HepG2 (cell line): ENCODE data around the gene NCKAP1. TPM values are rescaled to one million over a fixed set of nuclear protein-coding genes. Genes with fewer than 3 reads are reported as not detected.

Source experiments
- FOXK2 ChIP-seq: fragments of 450-650 bp; IDR thresholded peaks from 2 replicates; pipeline ENCODE4 v1.6.1; 2016
- IKZF4 ChIP-seq: sonication (generic); formaldehyde crosslinking; IDR thresholded peaks from 2 replicates; pipeline ENCODE4 v1.5.1; 2020; ENCODE audit warnings: borderline replicate concordance, mild to moderate bottlenecking, low read depth, missing genetic modification reagents; ENCODE audit errors: not compliant biosample characterization
- MAF1 ChIP-seq: sonication (generic); formaldehyde crosslinking; IDR thresholded peaks from 2 replicates; pipeline ENCODE4 v1.5.0; 2020; ENCODE audit warnings: missing genetic modification reagents, borderline replicate concordance
- MIXL1 ChIP-seq: IDR thresholded peaks from 2 replicates; pipeline ENCODE4 v1.6.1; 2016
- REPIN1 ChIP-seq: sonication (generic); formaldehyde crosslinking; IDR thresholded peaks from 2 replicates; pipeline ENCODE4 v1.8.0; 2022; ENCODE audit warnings: missing genetic modification reagents, low read depth, mild to moderate bottlenecking, borderline replicate concordance
- REXO4 ChIP-seq: sonication (generic); formaldehyde crosslinking; IDR thresholded peaks from 2 replicates; pipeline ENCODE4 v1.8.0; 2022; ENCODE audit warnings: missing genetic modification reagents, mild to moderate bottlenecking, borderline replicate concordance
- SNAI1 ChIP-seq: sonication (generic); formaldehyde crosslinking; IDR thresholded peaks from 2 replicates; pipeline ENCODE4 v1.5.0; 2020; ENCODE audit warnings: mild to moderate bottlenecking, missing genetic modification reagents, borderline replicate concordance
- TRIM24 ChIP-seq: sonication (generic); formaldehyde crosslinking; IDR thresholded peaks from 2 replicates; pipeline ENCODE4 v1.8.0; 2022; ENCODE audit warnings: mild to moderate bottlenecking, missing genetic modification reagents
- WIZ ChIP-seq: sonication (generic); formaldehyde crosslinking; IDR thresholded peaks from 2 replicates; pipeline ENCODE4 v1.5.1; 2020; ENCODE audit warnings: mild to moderate bottlenecking, missing genetic modification reagents
- ZFAT ChIP-seq: sonication (generic); formaldehyde crosslinking; conservative IDR thresholded peaks from 2 replicates; pipeline ENCODE4 v1.8.1; 2023; ENCODE audit warnings: missing genetic modification reagents, inconsistent platforms
- ZFP36L1 ChIP-seq: sonication (generic); formaldehyde crosslinking; IDR thresholded peaks from 2 replicates; pipeline ENCODE4 v1.8.0; 2022; ENCODE audit warnings: mild to moderate bottlenecking, missing genetic modification reagents, moderate library complexity
- ZFX ChIP-seq: sonication (generic); formaldehyde crosslinking; IDR thresholded peaks from 2 replicates; pipeline ENCODE4 v1.4.0; 2020; ENCODE audit warnings: mild to moderate bottlenecking, low read depth, missing genetic modification reagents, moderate library complexity
- ZNF232 ChIP-seq: sonication (generic); formaldehyde crosslinking; IDR thresholded peaks from 2 replicates; pipeline ENCODE4 v1.4.0; 2020; ENCODE audit warnings: missing genetic modification reagents, borderline replicate concordance
- ZNF253 ChIP-seq: sonication (generic); formaldehyde crosslinking; IDR thresholded peaks from 2 replicates; pipeline ENCODE4 v1.8.0; 2022; ENCODE audit warnings: mild to moderate bottlenecking, missing genetic modification reagents, borderline replicate concordance
- ZNF264 ChIP-seq: sonication (generic); formaldehyde crosslinking; IDR thresholded peaks from 2 replicates; pipeline ENCODE4 v1.4.0; 2020; ENCODE audit warnings: missing genetic modification reagents
- ZNF343 ChIP-seq: sonication (generic); formaldehyde crosslinking; IDR thresholded peaks from 2 replicates; pipeline ENCODE4 v1.4.0; 2020; ENCODE audit warnings: mild to moderate bottlenecking, missing genetic modification reagents
- ZNF362 ChIP-seq: sonication (generic); formaldehyde crosslinking; IDR thresholded peaks from 2 replicates; pipeline ENCODE4 v1.4.0; 2020; ENCODE audit warnings: missing genetic modification reagents, mild to moderate bottlenecking, borderline replicate concordance
- ZNF382 ChIP-seq: sonication (generic); formaldehyde crosslinking; IDR thresholded peaks from 2 replicates; pipeline ENCODE4 v1.5.0; 2020; ENCODE audit warnings: missing genetic modification reagents, mild to moderate bottlenecking, borderline replicate concordance
- ZNF567 ChIP-seq: sonication (generic); formaldehyde crosslinking; IDR thresholded peaks from 2 replicates; pipeline ENCODE4 v1.8.1; 2023; ENCODE audit warnings: mild to moderate bottlenecking, missing genetic modification reagents, borderline replicate concordance
- ZNF629 ChIP-seq: sonication (generic); formaldehyde crosslinking; conservative IDR thresholded peaks from 2 replicates; pipeline ENCODE4 v1.5.0; 2020; ENCODE audit warnings: missing genetic modification reagents
- ZNF800 ChIP-seq: sonication (generic); formaldehyde crosslinking; IDR thresholded peaks from 2 replicates; pipeline ENCODE4 v1.4.0; 2020; ENCODE audit warnings: missing genetic modification reagents
- polyA plus RNA-seq, 8 experiments: library from polyadenylated mRNA; depleted of rRNA in 3 of 8; stranded (reverse) in 7 of 8; unstranded in 1 of 8; fragments of >200 nt; fragmentation: Illumina TruSeq in 4 of 8; extraction: Trizol in 4 of 8; gene quantifications; 2 replicates each; pipeline versions ENCODE4 v1.2.1 to v1.2.3, GENCODE V29; 2011 to 2016; ENCODE audit warnings: low read depth in 4 of 8, missing spikeins in 1 of 8, mixed read lengths in 1 of 8; ENCODE audit not compliant: insufficient read depth in 1 of 8
- total RNA-seq, 5 experiments: library from RNA; depleted of rRNA; stranded (reverse); fragments of >200 nt; fragmentation: Illumina TruSeq; extraction: Trizol; gene quantifications; 2 replicates each; pipeline ENCODE4 v1.2.3, GENCODE V29; 2016; ENCODE audit warnings: low read depth in 1 of 5
- TF ChIP-seq, protein P1 (sequence below): sonication (generic); formaldehyde crosslinking; IDR thresholded peaks from 2 replicates; pipeline ENCODE4 v1.5.1; 2020; ENCODE audit warnings: missing genetic modification reagents, mild to moderate bottlenecking, borderline replicate concordance
- TF ChIP-seq, protein P2 (sequence below): IDR thresholded peaks from 2 replicates; pipeline ENCODE4 v1.6.1; 2016; ENCODE audit warnings: missing compliant biosample characterization, missing genetic modification reagents, borderline replicate concordance
- TF ChIP-seq, protein P3 (sequence below): conservative IDR thresholded peaks from 2 replicates; pipeline ENCODE4 v1.6.1; 2018; ENCODE audit warnings: missing genetic modification reagents

NCKAP1 gene
- total and polyA plus RNA-seq, 2 of the 13 experiments (the other 11 are each of a cell fraction or from before 2014, with no cell fraction given) = 72.1 to 96.3 TPM

GRCh38 chr2:182866095-182866460 lies 172.2 kb downstream of the NCKAP1 start (continued):
- TF ChIP-seq ZNF264 (CRISPR knock-in tag) (no peak), FOXK2 (no peak), ZFX (CRISPR knock-in tag) (no peak), ZFP36L1 (CRISPR knock-in tag) (no peak), ZNF567 (no peak), ZNF362 (CRISPR knock-in tag) (no peak), ZNF382 (CRISPR knock-in tag) (no peak), ZNF800 (CRISPR knock-in tag) (no peak), ZFAT (CRISPR knock-in tag) (no peak), REPIN1 (CRISPR knock-in tag) (no peak), ZNF232 (CRISPR knock-in tag) (no peak), ZNF629 (CRISPR knock-in tag) (no peak), MIXL1 (CRISPR knock-in tag) (no peak), WIZ (CRISPR knock-in tag) (no peak), SNAI1 (CRISPR knock-in tag) (no peak), ZNF343 (CRISPR knock-in tag) (no peak), IKZF4 (CRISPR knock-in tag) (no peak), MAF1 (CRISPR knock-in tag) (no peak), ZNF253 (CRISPR knock-in tag) (no peak), TRIM24 (CRISPR knock-in tag) (no peak), REXO4 (CRISPR knock-in tag) (no peak)
- TF ChIP-seq, protein P1, sequence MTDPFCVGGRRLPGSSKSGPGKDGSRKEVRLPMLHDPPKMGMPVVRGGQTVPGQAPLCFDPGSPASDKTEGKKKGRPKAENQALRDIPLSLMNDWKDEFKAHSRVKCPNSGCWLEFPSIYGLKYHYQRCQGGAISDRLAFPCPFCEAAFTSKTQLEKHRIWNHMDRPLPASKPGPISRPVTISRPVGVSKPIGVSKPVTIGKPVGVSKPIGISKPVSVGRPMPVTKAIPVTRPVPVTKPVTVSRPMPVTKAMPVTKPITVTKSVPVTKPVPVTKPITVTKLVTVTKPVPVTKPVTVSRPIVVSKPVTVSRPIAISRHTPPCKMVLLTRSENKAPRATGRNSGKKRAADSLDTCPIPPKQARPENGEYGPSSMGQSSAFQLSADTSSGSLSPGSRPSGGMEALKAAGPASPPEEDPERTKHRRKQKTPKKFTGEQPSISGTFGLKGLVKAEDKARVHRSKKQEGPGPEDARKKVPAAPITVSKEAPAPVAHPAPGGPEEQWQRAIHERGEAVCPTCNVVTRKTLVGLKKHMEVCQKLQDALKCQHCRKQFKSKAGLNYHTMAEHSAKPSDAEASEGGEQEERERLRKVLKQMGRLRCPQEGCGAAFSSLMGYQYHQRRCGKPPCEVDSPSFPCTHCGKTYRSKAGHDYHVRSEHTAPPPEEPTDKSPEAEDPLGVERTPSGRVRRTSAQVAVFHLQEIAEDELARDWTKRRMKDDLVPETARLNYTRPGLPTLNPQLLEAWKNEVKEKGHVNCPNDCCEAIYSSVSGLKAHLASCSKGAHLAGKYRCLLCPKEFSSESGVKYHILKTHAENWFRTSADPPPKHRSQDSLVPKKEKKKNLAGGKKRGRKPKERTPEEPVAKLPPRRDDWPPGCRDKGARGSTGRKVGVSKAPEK (CRISPR knock-in tag) = no peak
- TF ChIP-seq, protein P2, sequence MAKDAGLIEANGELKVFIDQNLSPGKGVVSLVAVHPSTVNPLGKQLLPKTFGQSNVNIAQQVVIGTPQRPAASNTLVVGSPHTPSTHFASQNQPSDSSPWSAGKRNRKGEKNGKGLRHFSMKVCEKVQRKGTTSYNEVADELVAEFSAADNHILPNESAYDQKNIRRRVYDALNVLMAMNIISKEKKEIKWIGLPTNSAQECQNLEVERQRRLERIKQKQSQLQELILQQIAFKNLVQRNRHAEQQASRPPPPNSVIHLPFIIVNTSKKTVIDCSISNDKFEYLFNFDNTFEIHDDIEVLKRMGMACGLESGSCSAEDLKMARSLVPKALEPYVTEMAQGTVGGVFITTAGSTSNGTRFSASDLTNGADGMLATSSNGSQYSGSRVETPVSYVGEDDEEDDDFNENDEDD = no peak
- TF ChIP-seq, protein P3, sequence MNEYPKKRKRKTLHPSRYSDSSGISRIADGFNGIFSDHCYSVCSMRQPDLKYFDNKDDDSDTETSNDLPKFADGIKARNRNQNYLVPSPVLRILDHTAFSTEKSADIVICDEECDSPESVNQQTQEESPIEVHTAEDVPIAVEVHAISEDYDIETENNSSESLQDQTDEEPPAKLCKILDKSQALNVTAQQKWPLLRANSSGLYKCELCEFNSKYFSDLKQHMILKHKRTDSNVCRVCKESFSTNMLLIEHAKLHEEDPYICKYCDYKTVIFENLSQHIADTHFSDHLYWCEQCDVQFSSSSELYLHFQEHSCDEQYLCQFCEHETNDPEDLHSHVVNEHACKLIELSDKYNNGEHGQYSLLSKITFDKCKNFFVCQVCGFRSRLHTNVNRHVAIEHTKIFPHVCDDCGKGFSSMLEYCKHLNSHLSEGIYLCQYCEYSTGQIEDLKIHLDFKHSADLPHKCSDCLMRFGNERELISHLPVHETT = no peak
